Heart right ventricle (tissue), 16 donors: ENCODE data around the gene PVALB. TPM values are rescaled to one million over a fixed set of nuclear protein-coding genes. Genes with fewer than 3 reads are reported as not detected.

ENCODE experiments used
- ATAC-seq, 8 donors: fragments of 200-7000 bp; cut with Tn5 transposase; one replicate each; pipeline ENCODE4 v1.9.1; 2020; ENCODE audit warnings: mild to moderate bottlenecking in 8 of 8, moderate library complexity in 8 of 8, moderate number of reproducible peaks in 1 of 8
- DNase-seq, 2 donors: peaks; one replicate each; pipeline ENCODE4 v3.0.0-alpha.2; 2020
- H3K27ac ChIP-seq, 10 donors: fragments of 200-600 bp; sonication (generic) in 2 of 10; one replicate each; pipeline versions ENCODE4 v1.5.0 to v1.8.0; 2020 to 2022; ENCODE audit warnings: mild to moderate bottlenecking in 3 of 10
- H3K27me3 ChIP-seq, 7 donors: fragments of 200-600 bp; one replicate each; pipeline ENCODE4 v1.8.0; 2021 to 2022; ENCODE audit warnings: mild to moderate bottlenecking in 2 of 7
- H3K36me3 ChIP-seq, 9 donors: fragments of 200-600 bp; sonication (generic) in 1 of 9; one replicate each; pipeline versions ENCODE4 v1.5.0 to v1.8.0; 2020 to 2022; ENCODE audit warnings: mild to moderate bottlenecking in 2 of 9
- H3K4me1 ChIP-seq, 9 donors: fragments of 200-600 bp; sonication (generic) in 1 of 9; one replicate each; pipeline versions ENCODE4 v1.5.0 to v1.8.0; 2020 to 2022; ENCODE audit warnings: mild to moderate bottlenecking in 4 of 9
- H3K4me3 ChIP-seq, 10 donors: fragments of 200-600 bp; sonication (generic) in 2 of 10; one replicate each; pipeline versions ENCODE4 v1.5.0 to v1.8.0; 2020 to 2022; ENCODE audit warnings: mild to moderate bottlenecking in 7 of 10, moderate library complexity in 2 of 10
- H3K9me3 ChIP-seq, 11 donors: fragments of 200-600 bp in 10 of 11; sonication (generic) in 2 of 11; one replicate each; pipeline versions ENCODE4 v1.5.0 to v1.8.0; 2013 to 2022; ENCODE audit warnings: mild to moderate bottlenecking in 2 of 11, control low read depth in 1 of 11, moderate library complexity in 1 of 11
- CTCF ChIP-seq, 9 donors: fragments of 200-600 bp; sonication (generic) in 2 of 9; IDR thresholded peaks; one replicate each; pipeline versions ENCODE4 v1.5.0 to v1.8.0; 2021 to 2022; ENCODE audit warnings: antibody characterized with exemption in 9 of 9, mild to moderate bottlenecking in 5 of 9, moderate library complexity in 1 of 9
- WGBS, 2 donors: extraction: QIAGEN DNeasy Blood & Tissue Kit; methylation state at CpG; one replicate each; pipeline ENCODE4 v1.1.7; 2013; ENCODE audit warnings: inconsistent platforms in 1 of 2; 5-methylcytosine and 5-hydroxymethylcytosine counted together
- intact Hi-C, 10 donors: fragments of 100-400 bp; cut with DNase I; formaldehyde crosslinking; loops; one replicate each; pipeline versions ENCODE4 v1.11.1 to v1.14.2; 2022
- long read RNA-seq, 3 donors: library from polyadenylated mRNA; unstranded; transcript quantifications; one replicate each; pipeline ENCODE4 v2.0.0, GENCODE V29; 2020 to 2021
- polyA plus RNA-seq, 2 donors: library from polyadenylated mRNA; stranded (reverse); fragments of 200-250 nt; gene quantifications; one replicate each; pipeline ENCODE4 v1.2.3, GENCODE V29; 2013
- total RNA-seq, 10 donors: library from RNA; stranded (reverse); fragmentation: NEBNext Ultra II Directional in 3 of 10; extraction: Animal tissue kit (Norgen Biotek cat#: 25700) in 3 of 10; gene quantifications; one replicate each; pipeline versions ENCODE4 v1.2.1 to v1.2.4, GENCODE V29; 2021 to 2023
- donor health status: Arrhythmogenic right ventricular cardiomyopathy.
- donor health status: ischemic (EF 13 %, LVEDD 7.1; RV severe dilation, severe dysfunction).
- donor health status: healthy with polysubstance abuse.
- donor health status: DM: no; HTN: yes; CAD: no.
- donor health status: DM: no; HTN: no; CAD: no.
- donor health status: ischemic (EF 25% LVEDD 6.9; RV normal size, moderate dysfunction).
- donor health status: ischemic (EF 25% LVEDD 5.7; RV mildly dilated, moderate dysfunction).
- donor health status: healthy.
- donor health status: DM: yes; HTN: yes; CAD: no.
- donor health status: Ischemic cardiomyopathy.
- donor health status: ischemic (EF 35%, LVEDD 5.7; RV mildly dilated, moderate dysfunction).
- donor health status: nonischemic (EF 11% LVEDD 7.7; RV severe dilation, severe dysfunction).
- donor health status: DM: yes; HTN: yes; CAD: no.
- donor health status: PGD.
- donor health status: ischemic (EF 29% LVEDD 5.4; RV normal size, mild dysfunction).
- donor health status: nonischemic (EF 23%, LVEDD 6.1; RV moderate dilation, normal function).

The PVALB gene
- total RNA-seq, result not detected
- not detected for polyA plus RNA-seq
- long read RNA-seq, donor 1, result 0 reads
- long read RNA-seq, donor 2, result 0 reads
- long read RNA-seq, donor 3, result 0 reads

DNA sequence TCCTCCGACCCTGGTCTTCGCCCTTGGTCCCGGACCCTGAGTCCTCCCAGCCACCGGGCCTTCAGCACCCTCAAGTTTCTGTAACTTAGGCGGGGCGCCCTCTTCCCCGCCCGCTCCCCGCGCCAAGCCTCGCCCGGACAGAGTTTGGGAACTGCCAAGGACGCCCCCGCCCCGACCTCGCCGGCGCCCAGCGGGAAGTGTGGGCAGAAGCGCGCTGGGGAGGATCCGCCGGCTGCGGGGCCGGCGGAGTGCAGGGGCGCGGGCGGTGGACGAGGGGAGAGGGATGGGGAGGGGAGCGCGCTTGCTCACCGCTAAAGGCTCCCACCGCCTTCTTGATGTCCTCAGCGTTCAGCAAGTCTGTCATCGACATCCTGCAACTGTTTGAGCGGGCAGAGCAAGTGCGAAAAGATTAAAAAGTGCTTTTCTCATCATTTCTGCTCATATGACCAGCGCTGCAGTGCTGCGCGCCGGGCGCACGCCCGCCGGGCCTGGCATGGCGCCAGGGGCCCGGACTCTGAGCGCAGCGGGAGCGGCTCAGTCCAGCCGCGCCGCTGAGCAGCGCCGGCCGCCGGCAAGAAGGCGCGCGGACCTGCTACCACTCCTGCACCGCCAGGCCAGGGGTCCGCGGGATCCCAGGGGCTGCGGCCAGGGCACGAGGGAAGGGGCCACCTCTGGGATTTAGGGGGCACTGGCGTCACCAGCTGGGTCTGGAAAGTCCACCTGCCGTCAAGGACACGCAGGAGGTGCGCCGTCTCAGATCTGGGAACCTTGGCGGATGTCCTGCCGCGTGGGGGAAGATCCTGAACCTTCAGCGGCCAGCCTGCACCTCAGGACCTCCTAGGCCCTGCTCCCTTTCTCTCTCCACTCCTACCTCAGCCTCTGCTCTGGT, at the start of gene PVALB:
Gene PVALB (minus strand): TSS at position 400 of the 889 bp plus-strand sequence. CDS start 30 bp downstream, at position 370.
- DNase-seq (peak in 1 of 2 donors; percentile 23), ATAC-seq (peak; percentile 67 to 82 (median 78))
- Histone ChIP-seq H3K27ac (no peak within 1 kb of the TSS), H3K4me3 (peak within 1 kb of the TSS in 9 of 10 donors; percentile 4 to 46 (median 37)), H3K4me1 (peaks cover 4 to 15% (median 12%) of the 10 kb centered on the region in 9 donors), H3K36me3 (no peaks in the 10 kb centered on the region), H3K9me3 (no peaks in the 10 kb centered on the region), H3K27me3 (peaks cover 37 to 98% (median 87%) of the 10 kb centered on the region in 7 donors)
- intact Hi-C loops, result no loop called here
- WGBS, 2 donors, result 1 to 2% methylated on average over 75 of the region's 75 CpGs
- TF ChIP-seq CTCF (IDR thresholded peaks at IDR 0.05), result no peak

DNA sequence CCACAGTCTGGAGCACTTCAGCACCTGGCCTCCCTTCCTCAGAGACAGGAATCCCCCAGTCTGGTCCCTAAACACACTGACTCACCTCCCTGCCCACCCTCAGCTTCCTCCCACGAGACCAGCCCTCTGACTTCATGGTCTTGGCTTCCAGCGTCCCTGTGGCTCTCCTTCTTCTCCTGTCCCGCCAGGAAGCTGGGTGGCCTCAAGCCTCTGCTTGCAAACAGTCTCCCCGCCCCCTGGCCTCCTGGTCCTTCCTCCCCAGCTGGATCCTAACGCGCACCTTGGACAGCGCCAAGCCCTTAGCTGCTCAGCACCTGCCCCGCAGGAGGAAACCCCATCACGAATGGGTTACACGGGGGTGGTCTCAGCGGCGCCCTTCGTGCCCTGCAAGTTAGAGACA, 48.5 kb upstream of the PVALB start:
- whole genome bisulfite sequencing, 2 donors, result 25 to 26% methylated on average over 13 of the region's 13 CpGs
- Histone ChIP-seq H3K4me1 (peaks cover 0 to 51% (median 0%) of the 10 kb centered on the region in 9 donors), H3K27ac (peak overlapping the region in 1 of 10 donors; percentile 95), H3K4me3 (no peak overlapping the region), H3K36me3 (peaks cover 0 to 48% (median 0%) of the 10 kb centered on the region in 9 donors), H3K9me3 (no peaks in the 10 kb centered on the region), H3K27me3 (peaks cover 0 to 53% (median 28%) of the 10 kb centered on the region in 7 donors)
- DNase-seq (no peak), ATAC-seq (no peak)
- TF ChIP-seq CTCF (IDR thresholded peaks at IDR 0.05), result no peak
- intact Hi-C loops, result no loop called here

GRCh38 chr22:36864454-36865215, 47.8 kb upstream of the PVALB start:
- intact Hi-C loops, result no loop called here

More at GRCh38 chr22:36864454-36865215, 47.8 kb upstream of the PVALB start:
- Histone ChIP-seq H3K27ac (peak overlapping the region in 1 of 10 donors; percentile 95), H3K9me3 (no peaks in the 10 kb centered on the region), H3K4me3 (no peak overlapping the region), H3K4me1 (peaks cover 0 to 57% (median 0%) of the 10 kb centered on the region in 9 donors), H3K27me3 (peaks cover 0 to 46% (median 24%) of the 10 kb centered on the region in 7 donors), H3K36me3 (peaks cover 0 to 41% (median 0%) of the 10 kb centered on the region in 9 donors)
- TF ChIP-seq CTCF (IDR thresholded peaks at IDR 0.05), result no peak
- DNase-seq, result no peak
- WGBS, 2 donors, result 66 to 75% methylated on average over 14 of the region's 14 CpGs
- ATAC-seq, result no peak
